ENCODE measurements around the gene TEKTIP1.

TEKTIP1 gene

DNA sequence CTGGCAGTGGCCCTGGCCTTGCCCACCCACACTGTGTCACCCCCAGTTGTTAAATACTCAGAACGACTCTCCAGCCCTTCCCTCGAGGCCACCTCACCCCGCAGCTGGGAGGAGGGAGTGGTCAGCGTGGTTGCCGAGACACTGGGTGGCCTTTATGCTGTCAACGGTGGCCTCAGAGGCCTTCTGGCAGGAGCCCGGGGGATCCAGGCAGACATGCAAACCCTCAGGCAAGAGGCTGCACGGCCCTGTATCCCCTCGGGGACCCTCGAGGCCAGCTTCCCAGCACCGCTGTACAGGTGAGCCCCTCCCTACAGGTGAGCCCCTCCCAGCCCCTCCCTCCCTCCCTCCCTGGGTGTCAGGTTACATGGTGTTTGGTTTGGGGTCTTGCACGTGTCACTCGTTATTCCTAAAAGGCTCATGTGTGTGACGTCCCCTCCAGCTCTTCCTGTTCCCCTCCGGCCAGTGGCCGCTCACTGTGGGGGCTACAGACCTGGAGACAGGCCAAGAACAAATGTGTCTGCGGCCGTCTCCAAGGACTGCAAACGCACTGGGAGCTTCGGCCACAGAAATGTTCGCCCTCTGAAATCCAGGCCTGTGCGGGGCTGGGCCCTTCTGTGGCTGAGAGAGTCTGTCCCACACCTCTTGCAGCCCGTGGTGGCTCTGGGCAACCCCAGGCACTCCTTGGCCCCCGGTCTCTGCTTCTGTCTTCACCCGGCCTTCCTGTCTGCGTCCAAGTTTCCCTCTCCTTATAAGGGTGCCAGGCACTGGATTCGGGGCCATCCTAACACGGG lies at the start of gene TEKTIP1:
Gene TEKTIP1, plus strand, starts transcription at position 210 of the 791 bp plus-strand sequence. Its CDS starts 4 bp downstream, at position 214.
- FAIRE-seq, result no peak
- no peak for DNase-seq (ENCODE audit: extremely low spot score, insufficient read length, low read depth)

DNA sequence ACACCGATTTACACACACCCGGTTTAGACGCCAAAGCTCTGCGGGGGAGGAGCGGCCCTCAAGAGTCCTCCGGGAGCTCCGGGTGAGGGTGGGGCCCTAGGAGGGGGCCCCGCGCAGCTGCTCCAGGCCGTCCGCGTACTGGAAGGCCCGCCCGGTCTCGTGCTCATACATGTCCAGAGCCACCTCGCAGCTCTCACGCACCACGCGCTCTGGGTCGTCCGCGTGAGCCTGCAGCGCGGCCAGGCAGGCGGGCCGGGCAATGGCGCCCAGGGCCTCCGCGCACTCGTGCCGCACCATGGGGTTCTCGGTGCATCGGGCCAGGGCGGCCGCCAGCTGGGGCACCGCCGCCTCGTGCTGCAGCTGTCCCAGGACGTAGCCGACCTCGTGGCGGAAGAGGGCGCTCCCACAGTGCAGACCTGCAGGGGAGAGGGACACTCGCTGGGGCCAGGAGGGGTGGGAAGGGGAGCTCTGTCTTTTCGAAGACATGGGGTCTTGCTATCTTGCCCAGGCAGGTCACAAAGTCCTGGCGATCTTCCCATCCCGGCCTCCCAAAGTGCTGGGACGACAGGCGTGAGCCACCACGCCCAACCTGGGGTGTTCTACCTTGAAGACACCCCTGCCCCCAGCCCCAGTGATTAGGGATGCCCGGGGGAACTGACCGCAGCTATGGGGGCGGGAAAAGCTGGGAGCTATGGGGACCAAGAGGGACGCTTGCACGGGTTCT lies 47.4 kb upstream of the TEKTIP1 start:
- DNase-seq (ENCODE audit: extremely low spot score, insufficient read length, low read depth), result no peak

GRCh38 chr19:3492131-3492839 lies 46.7 kb upstream of the TEKTIP1 start:
- DNase-seq (ENCODE audit: extremely low spot score, insufficient read length, low read depth) (no peak), FAIRE-seq (no peak)

More for the DNA sequence above, 47.4 kb upstream of the TEKTIP1 start:
- FAIRE-seq, result no peak

- DNase-seq (ENCODE audit: extremely low spot score, insufficient read length, low read depth) (no peak), FAIRE-seq (no peak)
These were observed 46.1 kb upstream of the TEKTIP1 start for GRCh38 chr19:3492919-3493318.

DNA sequence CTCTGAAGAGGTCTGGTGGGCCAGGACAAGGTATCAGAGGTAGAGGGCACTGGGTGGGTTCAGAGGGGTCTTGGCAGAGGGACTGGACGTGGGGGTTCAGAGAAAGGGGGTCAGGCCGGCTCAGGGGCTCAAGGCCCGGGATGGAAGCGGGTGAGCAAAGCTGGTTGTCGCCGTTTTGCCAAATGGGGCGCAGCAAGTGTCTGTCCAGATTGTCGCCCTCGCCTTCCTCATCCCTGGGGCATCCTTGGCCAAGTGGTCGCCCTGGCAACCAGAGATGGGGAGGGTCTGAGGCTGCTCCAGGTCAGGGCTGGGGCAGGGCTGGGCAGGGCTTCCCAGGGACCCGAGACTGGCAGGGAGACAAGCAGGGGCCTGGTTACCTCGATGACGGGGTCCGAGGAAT lies 45.3 kb upstream of the TEKTIP1 start:
- FAIRE-seq (no peak), DNase-seq (ENCODE audit: extremely low spot score, insufficient read length, low read depth) (no peak)

DNA sequence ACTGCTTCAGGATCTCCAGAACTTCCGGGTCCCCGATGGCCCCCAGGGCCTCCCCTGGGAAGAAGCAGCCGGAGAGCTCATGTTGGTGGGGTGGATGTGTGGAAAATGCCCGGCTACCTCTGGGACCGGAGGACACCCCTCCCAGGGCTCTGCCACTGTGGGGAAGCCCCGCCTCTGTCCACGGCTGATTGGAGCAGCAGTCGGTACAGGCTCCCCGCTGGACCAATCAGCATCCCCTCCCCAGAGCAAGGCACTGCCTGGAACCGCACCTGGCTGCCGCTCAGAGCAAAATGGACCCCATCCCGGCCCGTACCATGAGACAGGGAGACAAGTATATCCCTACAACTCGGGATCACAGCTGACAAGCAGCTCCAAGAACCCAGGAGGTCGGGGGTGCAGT lies 44.9 kb upstream of the TEKTIP1 start:
- FAIRE-seq (no peak), DNase-seq (ENCODE audit: extremely low spot score, insufficient read length, low read depth) (no peak)

GRCh38 chr19:3494559-3494958 lies 44.4 kb upstream of the TEKTIP1 start:
- DNase-seq (ENCODE audit: extremely low spot score, insufficient read length, low read depth) (no peak), FAIRE-seq (no peak)

DNA sequence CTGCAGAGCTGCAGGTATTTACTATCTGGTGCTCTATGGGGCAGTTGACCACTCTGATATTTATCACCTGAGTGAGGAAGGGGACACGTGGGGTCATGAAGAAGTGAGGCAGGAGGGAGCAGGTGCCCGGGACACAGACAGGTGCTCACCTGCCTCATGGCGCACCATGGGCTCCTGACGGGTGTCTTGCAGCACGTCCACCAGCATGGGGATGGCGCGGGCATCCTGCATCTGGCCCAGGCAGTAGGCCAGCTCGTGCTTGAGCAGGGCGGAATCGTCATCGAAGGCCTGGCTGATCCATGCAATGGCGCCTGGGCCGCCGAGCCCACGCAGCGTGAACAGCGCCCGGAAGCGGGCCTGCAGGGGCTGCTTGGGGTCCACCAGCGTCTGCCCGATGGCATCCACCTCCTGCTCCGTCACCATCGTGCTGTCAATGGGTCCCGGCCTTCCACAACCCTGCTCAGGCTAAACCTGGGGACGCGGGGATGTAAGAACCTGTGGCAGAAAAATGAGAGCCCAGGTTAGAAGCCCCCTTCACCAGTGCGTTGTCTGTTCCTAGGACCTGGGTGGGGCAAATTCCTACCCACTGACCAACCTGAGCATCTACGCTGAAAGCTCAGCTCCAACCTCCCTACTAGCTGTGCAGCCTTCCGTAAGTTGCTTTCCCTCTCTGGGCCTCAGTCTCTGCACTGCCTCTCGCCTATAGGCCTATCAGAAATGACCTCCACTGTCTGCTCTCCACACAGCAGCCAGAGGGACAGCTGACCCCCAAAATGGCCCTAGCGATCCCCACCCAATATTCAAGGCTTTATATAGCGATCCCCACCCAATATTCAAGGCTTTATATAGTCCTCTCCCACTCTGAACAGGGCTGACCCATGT lies 42.3 kb upstream of the TEKTIP1 start:
- no peak for FAIRE-seq
- DNase-seq (ENCODE audit: extremely low spot score, insufficient read length, low read depth), result no peak

GRCh38 chr19:3497757-3498520 lies 41.0 kb upstream of the TEKTIP1 start:
- DNase-seq (ENCODE audit: extremely low spot score, insufficient read length, low read depth) (no peak), FAIRE-seq (no peak)

- DNase-seq (ENCODE audit: extremely low spot score, insufficient read length, low read depth) (no peak), FAIRE-seq (no peak)
These were observed 39.1 kb upstream of the TEKTIP1 start for GRCh38 chr19:3499738-3500428.

DNA sequence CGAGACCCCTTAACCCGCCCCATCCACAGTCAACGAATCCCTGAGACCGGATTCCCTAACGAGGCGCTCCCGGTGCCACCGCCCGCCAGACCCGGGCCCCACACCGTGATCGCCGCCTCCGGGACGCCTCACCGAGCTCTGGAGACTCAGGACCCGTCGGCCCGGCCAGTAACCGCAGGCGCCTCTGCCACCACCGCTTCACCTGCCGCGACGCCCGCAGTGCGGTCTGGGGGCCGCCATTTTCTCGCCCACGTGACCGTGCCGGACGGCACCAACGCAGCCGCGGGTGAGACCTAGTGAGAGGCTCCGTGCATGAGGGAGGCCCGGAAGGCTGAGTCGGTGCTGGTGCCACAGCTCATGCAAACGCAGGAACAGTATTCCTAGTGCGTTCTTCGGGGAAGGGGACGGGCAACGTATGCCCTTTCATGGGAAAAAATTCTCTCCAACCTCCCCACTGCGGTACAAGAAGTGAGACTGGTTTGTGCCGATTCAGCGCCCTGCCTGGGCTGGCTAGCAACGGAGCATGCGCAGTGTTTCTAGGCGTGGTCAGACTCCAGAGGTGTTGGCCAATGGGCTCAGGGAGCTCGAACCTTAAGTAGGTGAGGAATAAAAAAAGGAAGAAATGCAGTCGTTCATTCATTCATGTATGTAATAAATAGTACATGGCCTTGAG lies 38.4 kb upstream of the TEKTIP1 start, which contains the start of gene DOHH:
Gene DOHH, minus strand, starts transcription at position 246 of the 673 bp plus-strand sequence. CDS start 3,860 bp downstream, outside the sequence.
- DNase-seq (ENCODE audit: extremely low spot score, insufficient read length, low read depth) (peak; percentile 88), FAIRE-seq (peak; percentile 99)

- no peak for FAIRE-seq
- DNase-seq (ENCODE audit: extremely low spot score, insufficient read length, low read depth), result no peak
These were observed 37.2 kb upstream of the TEKTIP1 start for GRCh38 chr19:3501780-3502179.

DNA sequence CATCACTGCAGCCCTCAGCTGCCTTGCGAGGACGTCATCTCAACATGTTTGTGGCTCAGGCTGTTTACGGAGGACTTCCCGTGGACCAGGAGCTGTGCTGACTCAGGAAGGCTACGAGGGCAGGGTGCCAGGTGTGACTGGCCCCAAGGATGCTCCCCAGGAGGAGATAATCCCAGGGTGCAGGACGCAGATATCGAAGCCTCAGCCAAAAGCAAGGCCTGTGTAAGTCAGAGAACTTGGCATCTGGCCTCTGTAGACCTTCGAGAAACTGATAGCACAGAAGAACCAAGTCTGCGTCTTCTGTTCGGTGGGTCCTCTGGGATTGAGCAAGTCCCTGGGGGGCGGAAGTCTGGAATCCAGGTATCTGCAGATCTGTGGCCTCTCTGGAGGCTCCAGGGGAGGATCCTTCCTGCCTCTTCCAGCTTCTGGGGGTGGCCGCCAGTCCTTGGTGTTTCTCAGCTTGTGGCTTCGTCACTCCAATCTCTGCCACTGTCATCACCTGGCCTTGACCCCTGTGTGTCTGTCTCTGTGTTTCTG lies 35.9 kb upstream of the TEKTIP1 start:
- DNase-seq (ENCODE audit: extremely low spot score, insufficient read length, low read depth) (no peak), FAIRE-seq (no peak)

DNA sequence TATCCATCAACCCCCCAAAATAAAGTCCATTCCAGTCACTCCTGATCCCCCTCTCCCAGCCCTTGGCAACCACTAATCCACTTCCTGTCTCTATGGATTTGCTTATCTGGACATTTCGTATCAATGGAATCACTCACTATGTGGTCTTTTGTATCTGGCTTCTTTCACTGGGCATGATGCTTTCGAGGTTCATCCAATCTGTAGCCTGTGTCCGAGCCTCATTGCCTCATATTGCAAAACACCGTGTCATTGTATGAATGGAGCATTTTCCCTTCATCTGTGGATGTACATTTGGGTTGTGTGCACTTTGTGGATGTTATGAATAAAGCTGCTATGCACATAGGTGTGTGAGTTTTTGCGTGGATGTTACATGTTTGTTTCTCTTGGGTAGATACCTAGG lies 34.2 kb upstream of the TEKTIP1 start:
- DNase-seq (ENCODE audit: extremely low spot score, insufficient read length, low read depth) (no peak), FAIRE-seq (no peak)

GRCh38 chr19:3505598-3506383 lies 33.2 kb upstream of the TEKTIP1 start, which contains the start of gene FZR1:
TSS of gene FZR1 (plus strand) at chr19:3506311. CDS start at chr19:3522990, 16,679 bp downstream.
- FAIRE-seq, result peak; percentile 96
- peak; percentile 100 for DNase-seq (ENCODE audit: extremely low spot score, insufficient read length, low read depth)

DNA sequence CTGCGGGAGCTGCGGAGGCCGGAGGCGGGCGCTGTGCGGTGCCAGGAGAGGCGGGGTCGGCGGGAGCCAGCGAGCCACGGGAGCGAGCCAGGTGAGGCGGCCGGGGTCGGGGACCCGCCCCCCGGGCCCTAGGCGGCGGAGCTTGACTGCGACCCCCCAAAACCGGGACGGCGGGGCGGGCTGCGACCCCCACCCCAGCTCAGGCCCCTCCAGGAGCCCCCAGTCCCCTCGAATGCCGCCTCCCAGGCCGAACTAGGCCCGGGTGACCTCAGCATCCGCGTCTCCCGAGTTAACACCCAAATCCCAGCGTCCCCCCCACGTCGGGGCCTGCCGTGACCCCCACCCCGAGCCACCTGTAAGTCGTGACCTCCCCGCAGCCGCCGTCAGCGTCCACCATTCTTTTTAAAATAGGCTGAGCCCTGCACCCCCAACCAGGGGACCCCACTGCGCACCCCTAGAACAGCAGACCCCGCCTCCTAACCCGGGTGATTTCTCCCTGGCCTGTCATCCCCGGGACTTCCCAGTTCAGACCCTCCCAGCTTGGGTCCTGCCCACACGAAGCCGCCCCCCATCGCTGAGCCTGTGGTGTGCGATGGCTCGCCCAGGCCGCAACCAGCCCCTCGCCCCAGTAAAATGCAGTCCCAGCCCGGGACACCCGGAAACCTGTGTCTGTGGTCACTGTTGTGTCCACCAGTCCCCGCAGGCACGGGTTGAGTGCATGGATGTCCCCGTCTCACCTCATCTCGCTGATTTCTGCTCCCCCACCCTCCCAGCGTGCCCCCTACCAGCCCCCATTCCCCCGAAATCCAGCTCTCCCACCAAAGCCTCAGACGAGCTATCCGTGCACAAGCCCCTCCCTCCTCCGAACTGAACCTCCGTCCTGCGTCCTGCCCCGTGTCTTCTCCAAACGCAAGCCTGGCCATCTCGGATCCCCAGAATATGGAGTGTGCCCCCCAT lies 32.3 kb upstream of the TEKTIP1 start:
- no peak for DNase-seq (ENCODE audit: extremely low spot score, insufficient read length, low read depth)

More for the DNA sequence above, 32.3 kb upstream of the TEKTIP1 start:
- FAIRE-seq, result no peak

Measured in GM18507 (cell line).